GM23338 (cell line): ENCODE data around the gene PRDX3. TPM values are rescaled to one million over a fixed set of nuclear protein-coding genes. Genes with fewer than 3 reads are reported as not detected.

Source experiments
- ATAC-seq: fragments of 200-7000 bp; cut with Tn5 transposase; 3 replicates; pipeline ENCODE4 v1.9.1; 2020
- DNase-seq: peaks from one replicate; pipeline ENCODE4 v3.0.0-alpha.2; 2015; ENCODE audit warnings: low spot score
- H2AFZ ChIP-seq: fragments of 200-600 bp; sonication (generic); 2 replicates; pipeline ENCODE4 v1.8.0; 2016; ENCODE audit warnings: antibody characterized with exemption, mild to moderate bottlenecking, moderate library complexity
- H3F3A ChIP-seq: fragments of 200-600 bp; sonication (generic); replicated peaks from 2 replicates; pipeline ENCODE4 v1.8.0; 2017; ENCODE audit warnings: antibody characterized with exemption, mixed run types, low read depth
- H3K27ac ChIP-seq: fragments of 200-600 bp; sonication (generic); 2 replicates; pipeline ENCODE4 v1.6.1; 2016; ENCODE audit warnings: low read depth
- H3K27me3 ChIP-seq: fragments of 200-600 bp; sonication (generic); 2 replicates; pipeline ENCODE4 v1.8.0; 2016; ENCODE audit warnings: mild to moderate bottlenecking, mixed run types, moderate library complexity; ENCODE audit not compliant: insufficient read depth
- H3K36me3 ChIP-seq: fragments of 200-600 bp; sonication (generic); 2 replicates; pipeline ENCODE4 v1.8.0; 2016; ENCODE audit warnings: mild to moderate bottlenecking; ENCODE audit not compliant: insufficient read depth
- H3K4me1 ChIP-seq: fragments of 200-600 bp; sonication (generic); 2 replicates; pipeline ENCODE4 v1.8.0; 2016; ENCODE audit warnings: mild to moderate bottlenecking, moderate library complexity; ENCODE audit not compliant: insufficient read depth
- H3K4me2 ChIP-seq: fragments of 200-600 bp; sonication (generic); 2 replicates; pipeline ENCODE4 v1.7.1; 2017; ENCODE audit warnings: mixed run types
- H3K4me3 ChIP-seq: fragments of 200-600 bp; sonication (generic); 2 replicates; pipeline ENCODE4 v1.6.1; 2016; ENCODE audit warnings: mixed run types
- H3K79me2 ChIP-seq: fragments of 200-600 bp; sonication (generic); replicated peaks from 2 replicates; pipeline ENCODE4 v1.8.0; 2017; ENCODE audit warnings: mild to moderate bottlenecking; ENCODE audit not compliant: insufficient read depth
- H3K9me2 ChIP-seq: fragments of 200-600 bp; sonication (generic); 2 replicates; pipeline ENCODE4 v1.8.0; 2017; ENCODE audit not compliant: insufficient read depth
- H4K20me1 ChIP-seq: fragments of 200-600 bp; sonication (generic); replicated peaks from 2 replicates; pipeline ENCODE4 v1.8.0; 2017; ENCODE audit warnings: mild to moderate bottlenecking; ENCODE audit not compliant: insufficient read depth
- H3K27ac Mint-ChIP-seq: 2 replicates; pipeline ENCODE4 v1.8.0; 2020; ENCODE audit warnings: inconsistent platforms, mild to moderate bottlenecking, moderate library complexity, mixed read lengths
- H3K27me3 Mint-ChIP-seq: 3 replicates; pipeline ENCODE4 v1.8.0; 2022; ENCODE audit warnings: low read depth, mild to moderate bottlenecking, moderate library complexity, mixed read lengths, inconsistent platforms; ENCODE audit not compliant: insufficient read depth, poor library complexity
- H3K36me3 Mint-ChIP-seq: 3 replicates; pipeline ENCODE4 v1.8.0; 2021; ENCODE audit warnings: low read depth, mild to moderate bottlenecking, inconsistent platforms, moderate library complexity, mixed read lengths
- H3K4me1 Mint-ChIP-seq: 3 replicates; pipeline ENCODE4 v1.8.0; 2020; ENCODE audit warnings: mild to moderate bottlenecking, inconsistent platforms, mixed read lengths
- H3K4me3 Mint-ChIP-seq: 3 replicates; pipeline ENCODE4 v1.8.0; 2021; ENCODE audit warnings: moderate library complexity, mild to moderate bottlenecking, inconsistent platforms, mixed read lengths
- H3K9me3 Mint-ChIP-seq: 3 replicates; pipeline ENCODE4 v1.8.0; 2020; ENCODE audit warnings: moderate library complexity, mild to moderate bottlenecking, inconsistent platforms, mixed read lengths
- ETS1 ChIP-seq: IDR thresholded peaks from 2 replicates; pipeline ENCODE4 v1.6.1; 2016; ENCODE audit warnings: antibody characterized with exemption
- EZH2 ChIP-seq: fragments of 200-600 bp; sonication (generic); IDR thresholded peaks from one replicate; pipeline ENCODE4 v1.8.0; 2017; ENCODE audit warnings: antibody characterized with exemption, mild to moderate bottlenecking, low read depth; ENCODE audit not compliant: unreplicated experiment
- EZH2phosphoT487 ChIP-seq: fragments of 200-600 bp; sonication (generic); IDR thresholded peaks from one replicate; pipeline ENCODE4 v1.8.1; 2018; ENCODE audit warnings: antibody characterized with exemption; ENCODE audit not compliant: unreplicated experiment
- JUNB ChIP-seq: IDR thresholded peaks from one replicate; pipeline ENCODE4 v1.6.1; 2016; ENCODE audit warnings: antibody characterized with exemption; ENCODE audit not compliant: unreplicated experiment
- NANOG ChIP-seq: IDR thresholded peaks from 2 replicates; pipeline ENCODE4 v1.6.1; 2016; ENCODE audit warnings: antibody characterized with exemption, borderline replicate concordance
- POLR2AphosphoS5 ChIP-seq: IDR thresholded peaks from 2 replicates; pipeline ENCODE4 v1.6.1; 2016; ENCODE audit warnings: antibody characterized with exemption, low read depth
- REST ChIP-seq: IDR thresholded peaks from one replicate; pipeline ENCODE4 v1.6.1; 2018; ENCODE audit warnings: antibody characterized with exemption; ENCODE audit not compliant: unreplicated experiment
- STAT1 ChIP-seq: IDR thresholded peaks from one replicate; pipeline ENCODE4 v1.6.1; 2016; ENCODE audit warnings: antibody characterized with exemption; ENCODE audit not compliant: unreplicated experiment
- ZNF114 ChIP-seq: fragments of 250-450 bp; sonication (Bioruptor Pico); IDR thresholded peaks from 2 replicates; pipeline ENCODE4 v1.5.0; 2020; ENCODE audit warnings: mild to moderate bottlenecking, moderate library complexity
- ZNF331 ChIP-seq: fragments of 250-450 bp; sonication (Bioruptor Pico); IDR thresholded peaks from 2 replicates; pipeline ENCODE4 v1.5.0; 2020; ENCODE audit warnings: low read depth, mild to moderate bottlenecking, moderate library complexity
- polyA plus RNA-seq: library from polyadenylated mRNA; unstranded; fragments of >200 nt; fragmentation: Nextera tagmentation; extraction: Ambion mirVana; gene quantifications from 2 replicates; pipeline ENCODE4 v1.2.1, GENCODE V29; 2016
- total RNA-seq: library from RNA; depleted of rRNA; stranded (reverse); fragments of >200 nt; shearing (Covaris generic); gene quantifications from 2 replicates; pipeline ENCODE4 v1.2.3, GENCODE V29; 2014
- TF ChIP-seq, protein P1 (sequence below), 2 experiments: fragments of 200-600 bp in 1 of 2; sonication (generic) in 1 of 2; conservative IDR thresholded peaks; 2 replicates each; pipeline versions ENCODE4 v1.5.1 to v1.6.1; 2016 to 2017; ENCODE audit warnings: antibody characterized with exemption in 2 of 2, low read depth in 2 of 2, mild to moderate bottlenecking in 2 of 2, moderate library complexity in 1 of 2

Gene PRDX3
- total and polyA plus RNA-seq, 2 experiments from 2014 or later: 275 to 285 TPM

DNA sequence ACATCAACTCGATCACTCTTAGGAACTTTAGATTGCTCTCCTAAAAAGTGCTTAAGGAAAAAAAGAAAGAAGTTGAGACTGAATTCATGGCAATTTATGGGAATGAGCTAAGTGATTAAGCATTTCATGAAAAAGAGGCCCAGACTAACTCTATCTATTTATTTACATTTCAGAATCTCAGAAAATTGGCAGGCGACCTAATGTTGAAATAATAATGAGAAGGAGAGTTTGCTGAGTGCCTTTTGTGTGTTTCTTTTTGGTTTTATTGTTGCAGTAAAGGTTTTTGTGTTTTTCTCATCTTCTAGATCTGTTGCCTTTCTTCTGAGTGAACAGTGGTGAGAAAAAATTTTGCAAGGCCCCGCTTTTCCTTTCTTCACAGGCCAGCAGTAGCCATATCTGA lies 32.6 kb upstream of the PRDX3 start (continued):
- TF ChIP-seq ETS1 (no peak), EZH2phosphoT487 (no peak), POLR2AphosphoS5 (no peak), JUNB (no peak), EZH2 (no peak), NANOG (no peak)
- TF ChIP-seq, protein P1, sequence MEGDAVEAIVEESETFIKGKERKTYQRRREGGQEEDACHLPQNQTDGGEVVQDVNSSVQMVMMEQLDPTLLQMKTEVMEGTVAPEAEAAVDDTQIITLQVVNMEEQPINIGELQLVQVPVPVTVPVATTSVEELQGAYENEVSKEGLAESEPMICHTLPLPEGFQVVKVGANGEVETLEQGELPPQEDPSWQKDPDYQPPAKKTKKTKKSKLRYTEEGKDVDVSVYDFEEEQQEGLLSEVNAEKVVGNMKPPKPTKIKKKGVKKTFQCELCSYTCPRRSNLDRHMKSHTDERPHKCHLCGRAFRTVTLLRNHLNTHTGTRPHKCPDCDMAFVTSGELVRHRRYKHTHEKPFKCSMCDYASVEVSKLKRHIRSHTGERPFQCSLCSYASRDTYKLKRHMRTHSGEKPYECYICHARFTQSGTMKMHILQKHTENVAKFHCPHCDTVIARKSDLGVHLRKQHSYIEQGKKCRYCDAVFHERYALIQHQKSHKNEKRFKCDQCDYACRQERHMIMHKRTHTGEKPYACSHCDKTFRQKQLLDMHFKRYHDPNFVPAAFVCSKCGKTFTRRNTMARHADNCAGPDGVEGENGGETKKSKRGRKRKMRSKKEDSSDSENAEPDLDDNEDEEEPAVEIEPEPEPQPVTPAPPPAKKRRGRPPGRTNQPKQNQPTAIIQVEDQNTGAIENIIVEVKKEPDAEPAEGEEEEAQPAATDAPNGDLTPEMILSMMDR (conservative IDR thresholded peaks at IDR 0.05; ENCODE audit: low read depth in 2 of 2): no peak

DNA sequence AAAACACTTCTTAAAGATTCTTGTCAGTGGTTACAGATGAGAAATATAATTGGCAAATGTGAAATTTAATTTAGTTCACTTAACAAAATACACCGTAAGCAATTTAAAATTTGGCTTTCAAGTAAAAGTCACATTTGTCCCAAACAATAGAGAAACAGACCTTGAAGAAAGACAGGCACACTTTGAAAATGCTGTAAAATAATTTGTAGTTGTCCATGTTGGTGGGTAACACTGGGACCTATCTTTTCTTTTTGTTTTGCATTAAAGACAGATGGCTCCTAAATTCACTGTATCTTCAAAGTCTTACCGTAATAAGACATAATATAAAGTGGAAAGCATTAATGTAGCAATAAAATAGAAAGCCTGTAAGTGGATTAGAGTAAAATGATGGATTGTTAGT lies 32.0 kb upstream of the PRDX3 start:
- Mint-ChIP-seq H3K27me3 (peaks cover 30% of the 10 kb centered on the region), H3K27ac (no peak overlapping the region), H3K4me1 (peaks cover 58% of the 10 kb centered on the region), H3K36me3 (no peaks in the 10 kb centered on the region), H3K9me3 (no peaks in the 10 kb centered on the region), H3K4me3 (no peak overlapping the region)
- Histone ChIP-seq H3K27me3 (peaks cover 18% of the 10 kb centered on the region), H2AFZ (no peak overlapping the region), H3F3A (peaks cover 10% of the 10 kb centered on the region; the same call in 1 of the 2 replicates), H3K27ac (no peak overlapping the region), H3K4me3 (no peak overlapping the region), H3K9me2 (no peaks in the 10 kb centered on the region), H3K4me2 (no peak overlapping the region), H4K20me1 (no peaks in the 10 kb centered on the region; the same call in 1 of the 2 replicates), H3K4me1 (peaks cover 51% of the 10 kb centered on the region), H3K36me3 (no peaks in the 10 kb centered on the region), H3K79me2 (no peaks in the 10 kb centered on the region)
- no peak for TF ChIP-seq ETS1
- no peak for TF ChIP-seq EZH2
- TF ChIP-seq NANOG: no peak
- TF ChIP-seq ZNF114 (CRISPR knock-in tag): no peak
- TF ChIP-seq ZNF331 (CRISPR knock-in tag): no peak
- TF ChIP-seq, protein P1 (conservative IDR thresholded peaks at IDR 0.05; ENCODE audit: low read depth in 2 of 2): no peak
- TF ChIP-seq POLR2AphosphoS5: no peak
- no peak for TF ChIP-seq EZH2phosphoT487
- no peak for TF ChIP-seq STAT1
- TF ChIP-seq REST: no peak
- no peak for ATAC-seq
- no peak for DNase-seq
